GM10266 (cell line): ENCODE measurements around the gene ZMYND19.
A peak's percentile ranks its signal among the peaks of the same experiment; 100 is the strongest.

Experiments used
- DNase-seq: peaks from one replicate; pipeline ENCODE4 v3.0.0; 2012; ENCODE audit errors: extremely low spot score
- CTCF ChIP-seq: IDR thresholded peaks from 2 replicates; pipeline ENCODE4 v1.5.1; 2012; ENCODE audit warnings: mild to moderate bottlenecking, low read depth; ENCODE audit not compliant: control insufficient read depth, insufficient read depth; ENCODE audit errors: missing control alignments

ZMYND19 gene

GRCh38 chr9:137590469-137591383 lies at the start of gene ZMYND19:
TSS of gene ZMYND19 (minus strand) at chr9:137590512. CDS start at chr9:137590263, 249 bp downstream.
- no peak for TF ChIP-seq CTCF
- peak; percentile 100 for DNase-seq

DNA sequence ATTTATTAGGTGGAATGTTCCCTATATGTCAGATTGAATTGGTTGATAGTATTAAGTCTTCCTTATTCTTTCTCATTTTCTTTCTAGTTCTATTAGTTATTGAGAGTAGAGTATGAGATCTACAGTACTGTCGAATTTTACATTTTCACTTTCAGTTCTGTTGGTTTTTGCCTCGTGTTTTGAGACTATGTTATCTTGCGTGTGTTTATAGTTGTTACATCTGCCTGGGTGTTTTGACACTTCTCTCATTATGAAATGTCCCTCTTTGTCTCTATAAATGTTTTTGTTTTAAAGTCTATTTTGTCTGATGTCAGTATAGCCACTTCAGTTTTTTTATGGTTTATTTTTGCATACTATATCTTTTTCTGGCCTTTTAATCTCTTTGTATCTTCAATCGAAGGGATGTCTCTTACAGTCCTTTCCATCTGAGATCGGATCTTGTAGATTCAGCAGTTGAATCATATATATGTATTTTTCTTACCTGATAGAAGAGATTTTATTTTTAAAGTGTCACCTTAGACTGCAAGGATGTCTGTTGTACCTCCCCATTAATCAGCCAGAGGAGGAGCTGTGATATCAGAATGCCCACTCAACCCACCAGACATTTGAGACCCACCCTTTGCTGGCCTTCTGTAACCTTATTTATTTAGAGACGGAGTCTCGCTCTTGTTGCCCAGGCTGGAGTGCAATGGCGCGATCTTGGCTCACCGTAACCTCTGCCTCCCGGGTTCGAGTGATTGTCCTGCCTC lies 49.2 kb upstream of the ZMYND19 start:
- no peak for TF ChIP-seq CTCF
- peak; percentile 71 for DNase-seq

DNA sequence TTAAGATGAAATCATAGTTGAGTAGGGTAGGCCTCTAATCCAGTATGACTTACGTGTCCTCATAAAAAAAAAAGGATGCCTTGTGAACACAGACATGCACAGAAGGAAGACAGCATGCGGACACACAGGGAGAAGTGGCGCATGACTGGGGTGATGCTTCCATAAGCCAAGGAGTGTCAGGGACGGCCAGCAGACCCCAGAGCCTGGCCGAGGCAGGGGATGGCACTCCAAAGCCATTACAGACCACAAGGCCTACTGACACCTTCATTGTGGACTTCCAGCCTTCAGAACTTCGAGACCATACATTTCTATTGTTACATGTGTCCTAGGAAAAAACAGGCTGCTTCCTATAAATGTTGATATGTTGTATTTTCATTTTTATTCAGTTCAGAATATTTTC lies 48.4 kb upstream of the ZMYND19 start:
- no peak for TF ChIP-seq CTCF
- no peak for DNase-seq

GRCh38 chr9:137634016-137634415 lies 43.7 kb upstream of the ZMYND19 start:
- DNase-seq: no peak
- no peak for TF ChIP-seq CTCF

- DNase-seq: no peak
- no peak for TF ChIP-seq CTCF
Observed at GRCh38 chr9:137632230-137633161, 42.2 kb upstream of the ZMYND19 start.

DNA sequence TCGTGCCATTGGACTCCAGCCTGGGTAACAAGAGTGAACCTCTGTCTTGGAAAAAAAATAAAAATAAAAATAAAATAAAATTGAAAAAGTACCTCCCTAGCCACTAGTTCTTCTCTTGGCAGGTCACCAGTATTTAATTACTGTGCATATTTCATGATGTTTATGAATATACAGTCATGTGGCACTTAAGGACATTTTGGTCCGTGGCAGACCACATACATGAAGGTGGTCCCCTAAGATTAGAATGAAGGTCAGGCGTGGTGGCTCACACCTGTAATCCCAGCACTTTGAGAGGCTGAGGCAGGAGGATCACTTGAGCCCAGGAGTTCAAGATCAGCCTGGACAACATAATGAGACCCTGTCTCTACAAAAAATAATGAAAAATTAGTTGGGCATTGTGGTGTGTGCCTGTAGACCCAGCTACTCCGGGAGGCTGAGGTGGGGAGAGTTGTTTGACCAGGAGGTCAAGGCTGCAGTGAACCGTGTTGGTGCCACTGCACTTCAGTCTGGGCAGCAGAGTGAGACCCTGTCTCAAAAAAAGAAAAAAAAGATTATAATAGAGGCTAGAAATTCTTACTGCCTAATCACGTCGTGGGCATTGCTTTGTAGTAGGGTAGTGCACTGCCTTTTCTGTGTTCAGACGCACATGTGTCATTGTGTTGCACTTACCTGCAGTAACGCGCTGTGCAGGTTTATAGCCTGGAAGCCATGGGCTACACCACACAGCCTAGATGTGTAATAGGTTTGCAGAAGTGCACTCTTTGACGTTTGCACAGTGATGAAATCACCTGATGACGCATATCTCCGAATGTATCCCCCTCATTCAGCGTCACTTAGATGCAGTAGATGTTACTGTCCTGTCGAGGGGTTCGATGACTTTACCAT lies 41.3 kb upstream of the ZMYND19 start:
- TF ChIP-seq CTCF: no peak
- no peak for DNase-seq
